Measurements from ENCODE around the gene CELSR1. TPM values are rescaled to one million over a fixed set of nuclear protein-coding genes. Genes with fewer than 3 reads are reported as not detected.

Gene CELSR1
- total and polyA plus RNA-seq, 7 experiments from 2014 or later, result 0.36 to 4.7 (median 0.97) TPM

DNA sequence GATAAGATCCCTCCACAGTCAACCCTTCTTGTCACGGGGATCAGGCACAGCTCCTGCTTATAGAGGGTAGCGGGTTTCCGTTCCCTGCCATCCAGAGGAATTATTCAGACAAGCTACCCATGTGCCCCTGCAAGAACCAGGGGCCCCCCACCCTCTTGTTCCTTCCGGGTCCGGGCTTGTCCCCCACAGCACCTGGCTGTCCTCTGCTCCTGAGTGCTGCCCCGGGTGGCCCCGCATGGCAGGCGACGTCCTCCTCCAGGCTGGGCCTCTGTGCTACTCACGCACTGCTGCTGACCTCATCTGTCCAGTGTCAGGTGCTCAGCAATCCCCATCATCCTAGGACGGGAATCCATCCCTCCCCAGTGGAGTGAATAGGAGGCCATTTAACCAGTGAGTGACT lies 24.7 kb downstream of the CELSR1 start:
- DNase-seq (no peak), ATAC-seq (no peak)
- Histone ChIP-seq H3K4me3 (ENCODE audit: low read length) (no peak overlapping the region), H3K27me3 (ENCODE audit: control insufficient read depth in 2 of 2, insufficient read depth in 2 of 2, low read length in 2 of 2) (no peaks in the 10 kb centered on the region), H3K4me1 (ENCODE audit: control insufficient read depth in 2 of 2, insufficient read depth in 2 of 2, low read length in 2 of 2) (no peaks in the 10 kb centered on the region), H3K27ac (ENCODE audit: low read depth, low read length) (no peak overlapping the region), H3K36me3 (ENCODE audit: control insufficient read depth in 2 of 3, insufficient read depth in 3 of 3, low read length in 3 of 3) (no peaks in the 10 kb centered on the region), H3K9me3 (ENCODE audit: control insufficient read depth in 2 of 3, low read length in 3 of 3) (no peaks in the 10 kb centered on the region)
- no peaks in the 10 kb centered on the region for H3K27me3 Mint-ChIP-seq
- no peaks in the 10 kb centered on the region for H3K9me3 Mint-ChIP-seq
- H3K27ac Mint-ChIP-seq, result no peak overlapping the region
- H3K36me3 Mint-ChIP-seq, result no peaks in the 10 kb centered on the region
- H3K4me1 Mint-ChIP-seq, result peaks cover 0 to 2% (median 0%) of the 10 kb centered on the region in 7 donors
- intact Hi-C loops (cut with micrococcal nuclease), result no loop called here
- no peak overlapping the region for H3K4me3 Mint-ChIP-seq
- CTCF ChIA-PET, result no interaction called here
- POLR2A ChIA-PET, result no interaction called here

DNA sequence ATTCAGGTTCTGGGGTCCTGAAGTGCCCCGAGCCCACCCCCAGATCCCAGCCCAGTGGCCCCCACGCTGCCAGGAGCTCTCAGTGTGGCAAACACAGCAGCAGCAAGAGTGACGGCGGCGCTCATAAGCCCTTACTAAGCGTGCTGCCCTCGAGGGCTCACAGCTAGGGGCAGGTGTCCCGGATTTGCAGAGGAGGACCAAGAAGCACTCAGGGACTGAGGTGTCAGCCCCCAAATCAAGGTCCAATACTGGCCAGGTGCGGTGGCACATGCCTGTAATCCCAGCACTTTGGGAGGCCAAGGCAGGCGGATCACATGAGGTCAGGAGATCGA lies 25.4 kb downstream of the CELSR1 start:
- Mint-ChIP-seq H3K4me3 (no peak overlapping the region), H3K27ac (no peak overlapping the region), H3K27me3 (no peaks in the 10 kb centered on the region), H3K36me3 (no peaks in the 10 kb centered on the region), H3K9me3 (no peaks in the 10 kb centered on the region), H3K4me1 (peaks cover 0 to 2% (median 0%) of the 10 kb centered on the region in 7 donors)
- ATAC-seq, result no peak
- Histone ChIP-seq H3K4me1 (ENCODE audit: control insufficient read depth in 2 of 2, insufficient read depth in 2 of 2, low read length in 2 of 2) (no peaks in the 10 kb centered on the region), H3K4me3 (ENCODE audit: low read length) (no peak overlapping the region), H3K36me3 (ENCODE audit: control insufficient read depth in 2 of 3, insufficient read depth in 3 of 3, low read length in 3 of 3) (no peaks in the 10 kb centered on the region), H3K27ac (ENCODE audit: low read depth, low read length) (no peak overlapping the region), H3K27me3 (ENCODE audit: control insufficient read depth in 2 of 2, insufficient read depth in 2 of 2, low read length in 2 of 2) (no peaks in the 10 kb centered on the region), H3K9me3 (ENCODE audit: control insufficient read depth in 2 of 3, low read length in 3 of 3) (no peaks in the 10 kb centered on the region)
- ChIA-PET POLR2A (no interaction called here), CTCF (no interaction called here)
- no peak for DNase-seq
- intact Hi-C loops (cut with micrococcal nuclease), result no loop called here

DNA sequence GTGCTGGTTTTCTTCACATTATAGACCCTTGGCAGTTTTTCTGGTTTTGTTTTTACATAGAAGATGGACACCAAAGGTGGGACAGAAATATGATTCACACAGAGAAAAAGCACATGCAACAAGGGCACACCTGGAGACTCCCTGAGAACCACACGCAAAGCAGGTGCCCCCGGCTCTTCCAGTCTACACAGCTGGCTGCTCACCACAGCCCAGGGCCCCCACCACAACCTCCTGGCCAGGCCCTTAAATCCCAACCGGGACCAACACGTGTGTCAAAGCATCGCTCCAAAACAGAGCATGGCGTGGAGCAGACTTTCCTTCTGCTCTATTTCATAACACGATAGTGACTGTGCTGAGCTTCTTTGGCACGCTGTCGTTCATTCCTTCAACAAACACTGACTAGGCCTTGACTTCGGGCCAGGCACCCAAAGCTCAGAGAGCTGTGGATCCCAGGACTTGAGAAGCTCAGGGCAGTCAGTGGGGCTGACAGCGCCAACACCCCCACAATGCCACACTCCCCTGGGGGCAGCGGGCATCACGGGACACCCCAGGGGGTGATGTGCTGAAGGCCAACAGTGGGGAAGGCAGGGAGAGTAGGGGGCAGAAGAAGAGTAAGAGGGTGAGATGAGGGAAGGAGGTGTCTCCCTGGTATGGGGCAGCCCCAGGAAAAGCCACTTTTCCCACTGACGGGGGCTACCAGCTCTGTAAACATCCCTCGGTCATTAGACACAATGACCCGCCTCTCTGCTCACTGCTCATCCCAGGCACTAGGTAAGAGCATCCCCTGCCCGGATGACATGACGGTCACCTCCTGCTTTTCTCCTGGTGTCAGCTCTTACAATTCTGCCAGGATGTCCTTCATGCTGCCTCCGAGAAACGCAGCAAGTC lies 26.0 kb downstream of the CELSR1 start:
- intact Hi-C loops (cut with micrococcal nuclease), result no loop called here
- H3K27me3 Mint-ChIP-seq, result no peaks in the 10 kb centered on the region
- H3K4me3 ChIP-seq (ENCODE audit: low read length), result no peak overlapping the region
- ChIA-PET CTCF (no interaction called here), POLR2A (no interaction called here)
- peaks cover 0 to 2% (median 0%) of the 10 kb centered on the region in 7 donors for H3K4me1 Mint-ChIP-seq
- no peaks in the 10 kb centered on the region for H3K27me3 ChIP-seq (ENCODE audit: control insufficient read depth in 2 of 2, insufficient read depth in 2 of 2, low read length in 2 of 2)
- H3K9me3 Mint-ChIP-seq, result no peaks in the 10 kb centered on the region
- H3K4me1 ChIP-seq (ENCODE audit: control insufficient read depth in 2 of 2, insufficient read depth in 2 of 2, low read length in 2 of 2), result no peaks in the 10 kb centered on the region
- no peak overlapping the region for H3K27ac Mint-ChIP-seq
- H3K4me3 Mint-ChIP-seq, result peak overlapping the region in 1 of 10 donors; percentile 16
- no peaks in the 10 kb centered on the region for H3K9me3 ChIP-seq (ENCODE audit: control insufficient read depth in 2 of 3, low read length in 3 of 3)
- DNase-seq, result no peak
- no peak for ATAC-seq
- no peak overlapping the region for H3K27ac ChIP-seq (ENCODE audit: low read depth, low read length)
- H3K36me3 Mint-ChIP-seq, result no peaks in the 10 kb centered on the region
- no peaks in the 10 kb centered on the region for H3K36me3 ChIP-seq (ENCODE audit: control insufficient read depth in 2 of 3, insufficient read depth in 3 of 3, low read length in 3 of 3)

DNA sequence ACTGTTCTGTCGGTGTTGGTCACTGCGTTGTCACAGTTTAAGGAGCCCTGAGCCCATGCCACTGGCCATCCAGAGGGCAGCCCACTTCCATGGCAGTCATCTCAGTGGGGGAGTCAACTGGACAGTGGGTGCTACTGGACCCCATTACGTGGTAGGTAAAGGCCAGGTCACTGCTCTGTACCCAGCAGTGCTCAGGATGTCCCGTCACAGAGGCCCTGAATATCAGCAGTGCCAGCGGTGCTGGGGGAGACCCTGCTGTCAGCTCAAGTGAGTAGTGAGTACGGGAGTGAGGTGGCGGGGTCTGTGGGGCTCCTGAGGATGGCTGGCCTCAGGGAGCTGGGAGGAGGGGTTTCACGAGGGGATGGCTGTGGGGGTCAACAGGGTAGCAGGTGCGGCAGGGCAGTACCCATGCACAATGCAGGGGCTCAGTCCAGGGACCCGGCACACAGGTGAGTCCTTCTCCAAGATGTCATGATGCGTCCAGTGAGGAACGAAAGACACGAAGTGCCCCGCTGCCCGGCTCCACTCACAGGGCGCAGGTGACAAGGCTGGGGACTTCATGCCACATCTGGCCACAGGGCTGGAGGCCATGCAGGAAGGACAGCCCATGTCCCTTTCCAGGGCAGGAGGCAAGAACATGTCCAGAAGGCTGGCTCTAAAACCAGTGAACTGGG lies 27.9 kb downstream of the CELSR1 start:
- Histone ChIP-seq H3K36me3 (ENCODE audit: control insufficient read depth in 2 of 3, insufficient read depth in 3 of 3, low read length in 3 of 3) (no peaks in the 10 kb centered on the region), H3K27me3 (ENCODE audit: control insufficient read depth in 2 of 2, insufficient read depth in 2 of 2, low read length in 2 of 2) (no peaks in the 10 kb centered on the region), H3K9me3 (ENCODE audit: control insufficient read depth in 2 of 3, low read length in 3 of 3) (no peaks in the 10 kb centered on the region), H3K27ac (ENCODE audit: low read depth, low read length) (no peak overlapping the region), H3K4me3 (ENCODE audit: low read length) (no peak overlapping the region), H3K4me1 (ENCODE audit: control insufficient read depth in 2 of 2, insufficient read depth in 2 of 2, low read length in 2 of 2) (no peaks in the 10 kb centered on the region)
- no peaks in the 10 kb centered on the region for H3K4me1 Mint-ChIP-seq
- H3K27me3 Mint-ChIP-seq, result no peaks in the 10 kb centered on the region
- H3K4me3 Mint-ChIP-seq, result no peak overlapping the region
- H3K36me3 Mint-ChIP-seq, result no peaks in the 10 kb centered on the region
- H3K27ac Mint-ChIP-seq, result no peak overlapping the region
- ATAC-seq (no peak), DNase-seq (no peak)
- no peaks in the 10 kb centered on the region for H3K9me3 Mint-ChIP-seq
- intact Hi-C loops (cut with micrococcal nuclease), result no loop called here
- CTCF ChIA-PET, result no interaction called here
- POLR2A ChIA-PET, result no interaction called here

DNA sequence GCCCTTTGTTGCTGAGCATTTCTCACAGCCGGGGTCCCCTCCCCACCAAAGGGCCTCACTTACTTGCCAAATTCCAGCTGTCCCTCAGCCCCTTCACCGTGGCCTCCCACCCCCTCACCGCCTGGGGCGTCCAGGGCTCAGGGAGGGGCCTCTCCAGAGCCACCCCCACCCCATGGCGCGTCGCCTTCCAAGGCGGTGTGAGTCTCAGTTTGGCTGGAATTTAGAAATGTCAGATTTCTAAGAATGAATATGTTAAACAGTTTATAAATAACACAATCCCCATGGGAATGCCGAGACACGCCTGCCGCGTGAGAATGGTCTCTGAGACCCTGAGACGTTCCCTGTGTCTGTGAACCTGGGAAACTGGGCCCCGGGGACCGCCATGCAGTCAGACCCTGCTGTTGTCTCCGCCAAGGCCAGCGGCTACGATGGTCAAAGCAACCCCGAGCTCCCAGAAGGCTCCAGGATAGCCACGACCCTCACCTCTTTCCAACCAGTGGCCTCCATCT lies 28.9 kb downstream of the CELSR1 start:
- CTCF ChIA-PET, result no interaction called here
- H3K4me3 ChIP-seq (ENCODE audit: low read length), result no peak overlapping the region
- H3K4me3 Mint-ChIP-seq, result no peak overlapping the region
- H3K27me3 ChIP-seq (ENCODE audit: control insufficient read depth in 2 of 2, insufficient read depth in 2 of 2, low read length in 2 of 2), result no peaks in the 10 kb centered on the region
- peak overlapping the region in 1 of 9 donors; percentile 46 for H3K27ac Mint-ChIP-seq
- POLR2A ChIA-PET, result no interaction called here
- H3K36me3 ChIP-seq (ENCODE audit: control insufficient read depth in 2 of 3, insufficient read depth in 3 of 3, low read length in 3 of 3), result no peaks in the 10 kb centered on the region
- no peaks in the 10 kb centered on the region for H3K9me3 ChIP-seq (ENCODE audit: control insufficient read depth in 2 of 3, low read length in 3 of 3)
- H3K9me3 Mint-ChIP-seq, result no peaks in the 10 kb centered on the region
- H3K27ac ChIP-seq (ENCODE audit: low read depth, low read length), result no peak overlapping the region
- no peaks in the 10 kb centered on the region for H3K36me3 Mint-ChIP-seq
- ATAC-seq (no peak), DNase-seq (no peak)
- no peaks in the 10 kb centered on the region for H3K4me1 Mint-ChIP-seq
- H3K27me3 Mint-ChIP-seq, result no peaks in the 10 kb centered on the region
- no peaks in the 10 kb centered on the region for H3K4me1 ChIP-seq (ENCODE audit: control insufficient read depth in 2 of 2, insufficient read depth in 2 of 2, low read length in 2 of 2)
- intact Hi-C loops (cut with micrococcal nuclease), result no loop called here

DNA sequence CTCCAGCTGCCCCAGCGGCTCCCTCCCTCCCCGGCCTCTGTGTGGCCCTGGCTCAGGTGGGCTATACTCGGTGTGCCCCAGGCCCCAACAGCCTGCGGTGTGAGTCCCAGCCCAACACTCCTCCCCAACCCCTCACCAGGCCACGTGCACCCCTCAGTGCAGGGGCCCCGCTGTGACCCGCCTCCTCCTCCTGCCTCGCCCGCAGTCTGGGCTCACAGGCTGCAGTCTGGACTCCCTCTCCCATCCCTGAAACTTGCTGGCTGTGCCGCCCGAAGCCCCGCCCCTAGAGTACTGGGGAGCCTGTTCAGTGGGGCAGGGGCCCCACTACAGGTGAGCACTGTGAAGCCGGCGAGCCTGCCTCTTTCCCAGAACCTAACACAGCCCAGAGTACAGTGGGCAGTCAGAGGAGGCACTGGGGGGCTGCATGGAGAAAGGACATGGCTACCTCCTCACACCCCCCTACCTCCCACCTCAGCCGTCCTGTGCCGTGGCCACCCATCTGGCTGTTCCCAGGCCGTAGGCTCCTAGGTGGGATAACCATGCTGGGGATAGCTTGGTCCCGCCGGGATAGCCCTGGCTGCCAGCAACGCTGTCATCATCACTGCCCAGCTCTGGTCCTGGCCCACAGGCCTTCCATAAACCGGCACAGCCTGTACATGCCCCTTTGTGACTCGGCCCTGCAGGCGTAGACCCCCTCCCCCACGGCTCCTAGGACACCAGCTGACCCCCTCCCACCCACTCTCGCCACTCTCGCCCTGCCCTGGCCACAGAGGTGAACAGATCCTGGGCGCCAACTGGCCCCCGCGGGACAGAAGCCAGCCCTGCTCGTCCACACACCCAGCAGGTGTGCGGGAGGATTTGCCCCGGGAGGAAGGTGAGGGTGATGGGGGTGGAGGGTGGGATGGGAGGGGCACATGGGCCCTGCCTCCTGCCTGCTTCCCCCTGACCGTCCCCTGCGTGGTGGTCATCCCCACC lies 29.7 kb downstream of the CELSR1 start:
- POLR2A ChIA-PET, result no interaction called here
- H3K27ac Mint-ChIP-seq, result no peak overlapping the region
- H3K9me3 ChIP-seq (ENCODE audit: control insufficient read depth in 2 of 3, low read length in 3 of 3), result no peaks in the 10 kb centered on the region
- DNase-seq (no peak), ATAC-seq (no peak)
- no peak overlapping the region for H3K4me3 ChIP-seq (ENCODE audit: low read length)
- no peaks in the 10 kb centered on the region for H3K4me1 ChIP-seq (ENCODE audit: control insufficient read depth in 2 of 2, insufficient read depth in 2 of 2, low read length in 2 of 2)
- no peaks in the 10 kb centered on the region for H3K27me3 ChIP-seq (ENCODE audit: control insufficient read depth in 2 of 2, insufficient read depth in 2 of 2, low read length in 2 of 2)
- H3K4me1 Mint-ChIP-seq, result no peaks in the 10 kb centered on the region
- no peak overlapping the region for H3K27ac ChIP-seq (ENCODE audit: low read depth, low read length)
- H3K36me3 Mint-ChIP-seq, result no peaks in the 10 kb centered on the region
- CTCF ChIA-PET, result no interaction called here
- H3K9me3 Mint-ChIP-seq, result no peaks in the 10 kb centered on the region
- H3K36me3 ChIP-seq (ENCODE audit: control insufficient read depth in 2 of 3, insufficient read depth in 3 of 3, low read length in 3 of 3), result no peaks in the 10 kb centered on the region
- H3K27me3 Mint-ChIP-seq, result peaks cover 0 to 3% (median 0%) of the 10 kb centered on the region in 5 donors
- intact Hi-C loops (cut with micrococcal nuclease), result no loop called here
- no peak overlapping the region for H3K4me3 Mint-ChIP-seq

All from naive thymus-derived CD4-positive, alpha-beta T cell (primary cell).